CD4-positive, alpha-beta T cell treated with Interleukin-15 for 1 hour (primary cell): Measurements from ENCODE around the gene SCN3B.

Experiments
- DNase-seq: peaks from one replicate; pipeline ENCODE4 v3.0.0-alpha.2; 2020

Gene SCN3B

DNA sequence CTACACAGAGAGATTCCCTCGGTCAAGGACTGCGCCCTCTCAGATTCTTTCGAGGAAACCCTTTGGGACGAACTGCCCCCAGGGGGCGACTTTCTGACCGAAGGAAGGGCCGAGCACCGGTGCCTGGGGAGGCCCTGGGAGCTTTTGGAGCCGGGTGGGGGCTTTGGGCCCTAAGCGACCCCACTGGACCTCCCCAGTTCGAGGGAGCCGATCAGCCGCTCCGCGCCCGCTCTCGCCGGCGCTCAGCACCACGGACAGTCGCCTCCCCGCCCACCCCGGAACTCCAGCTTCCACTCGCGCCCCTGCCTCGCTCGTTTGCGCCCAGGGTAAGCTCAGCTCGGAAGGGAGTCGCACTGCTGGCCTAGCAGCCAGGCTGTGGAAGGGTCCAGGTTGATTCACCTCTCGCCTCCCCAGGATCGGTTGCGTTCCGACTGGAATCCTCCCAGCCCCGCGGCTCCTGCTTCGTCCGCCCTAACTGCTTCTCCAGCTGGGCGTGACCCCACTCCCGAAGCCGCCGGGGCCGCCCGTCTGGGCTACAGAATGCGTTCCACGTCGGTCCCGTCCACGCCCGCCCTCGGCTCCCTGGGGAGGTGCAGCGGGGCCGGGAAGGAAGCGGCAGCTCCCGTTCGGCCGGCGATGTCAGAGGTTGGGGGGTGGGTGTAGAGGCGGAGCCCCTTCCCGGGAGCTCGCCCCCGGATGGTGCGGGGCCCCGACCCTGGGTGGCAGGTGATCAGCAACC, 428 bp downstream of the SCN3B start:
- no peak for DNase-seq

DNA sequence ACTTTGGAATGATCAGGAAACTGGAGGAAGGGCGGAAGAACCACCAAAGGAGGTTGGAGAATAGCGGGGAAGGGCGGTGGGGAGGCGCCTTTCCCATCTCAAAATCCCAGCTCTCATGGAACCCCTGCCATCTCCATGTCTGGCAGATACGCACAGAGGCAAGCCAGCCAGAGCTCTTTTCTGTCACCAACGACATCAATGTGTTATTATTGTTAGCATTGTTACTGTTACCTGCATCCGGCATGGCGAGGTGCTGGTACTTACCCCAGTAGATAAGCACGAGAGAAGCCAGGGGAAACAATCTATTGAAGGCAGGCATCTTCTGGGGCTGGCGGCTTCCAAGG, 969 bp downstream of the SCN3B start:
- no peak for DNase-seq

DNA sequence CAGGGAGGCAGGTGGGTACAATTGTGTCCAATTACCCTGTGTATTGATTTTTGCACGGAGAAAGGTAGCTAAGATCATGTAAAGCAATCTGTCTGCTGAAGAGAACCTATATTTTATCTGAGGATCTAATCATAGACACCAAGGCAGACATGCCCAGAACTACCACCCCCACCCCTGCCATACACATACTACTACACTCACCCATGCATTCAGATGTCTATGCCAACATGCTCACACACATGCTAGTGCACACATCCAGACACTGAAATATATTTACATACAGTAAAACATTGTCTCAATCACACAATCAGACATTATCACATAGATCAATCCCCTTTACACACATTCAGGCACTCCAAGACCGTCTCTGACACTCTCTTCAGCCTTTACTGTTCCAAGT, 1.8 kb downstream of the SCN3B start:
- no peak for DNase-seq

DNA sequence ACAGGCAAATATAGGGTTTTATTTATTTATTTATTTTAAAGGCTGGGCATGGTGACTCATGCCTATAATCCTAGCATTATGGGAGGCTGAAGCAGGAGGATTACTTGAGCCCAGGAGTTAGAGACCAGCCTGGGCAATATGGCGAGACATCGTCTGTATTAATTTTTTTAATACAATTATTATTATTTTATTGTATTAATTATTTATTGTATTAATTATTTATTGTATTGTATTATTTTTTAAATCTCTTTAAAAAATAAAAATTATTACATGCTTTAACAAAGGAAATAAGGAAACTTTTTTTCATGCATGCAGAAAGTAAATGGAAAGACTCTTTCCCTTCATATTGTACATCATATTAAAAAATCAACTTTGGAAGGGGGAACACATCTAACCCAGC, 3.5 kb downstream of the SCN3B start:
- DNase-seq = no peak

DNA sequence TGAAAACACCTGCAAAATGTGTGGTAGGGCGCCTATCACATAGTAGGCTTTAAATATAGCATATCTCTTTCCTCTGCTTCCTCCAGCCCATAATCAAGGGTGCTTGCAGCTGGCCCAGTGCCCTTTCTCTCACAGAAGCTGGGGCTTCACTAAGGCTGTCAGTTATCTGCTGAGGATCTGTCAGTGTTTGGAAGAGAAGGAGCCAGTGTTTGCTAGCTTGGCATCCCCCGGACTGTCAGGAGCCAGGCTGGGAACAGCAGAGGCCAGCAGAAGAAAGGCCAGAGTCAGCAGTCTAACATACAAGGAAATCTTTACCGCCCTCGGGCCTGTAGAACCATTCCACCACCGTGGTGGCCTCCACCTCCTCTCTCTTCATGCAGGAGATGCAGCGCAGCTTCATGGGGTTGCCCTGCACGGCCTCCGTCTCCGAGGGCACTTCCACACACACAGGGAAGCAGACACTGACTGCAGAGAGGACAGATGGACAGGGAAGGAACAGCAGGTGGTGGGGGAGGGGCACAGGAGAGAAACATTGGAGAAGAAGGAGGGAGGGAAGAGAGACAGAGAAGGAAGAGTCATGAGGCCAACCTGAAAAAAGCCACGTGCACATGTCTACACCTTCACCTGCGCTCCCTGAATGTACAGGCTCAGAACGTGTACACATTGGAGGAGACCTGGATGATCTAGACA, 9.0 kb downstream of the SCN3B start:
- no peak for DNase-seq

DNA sequence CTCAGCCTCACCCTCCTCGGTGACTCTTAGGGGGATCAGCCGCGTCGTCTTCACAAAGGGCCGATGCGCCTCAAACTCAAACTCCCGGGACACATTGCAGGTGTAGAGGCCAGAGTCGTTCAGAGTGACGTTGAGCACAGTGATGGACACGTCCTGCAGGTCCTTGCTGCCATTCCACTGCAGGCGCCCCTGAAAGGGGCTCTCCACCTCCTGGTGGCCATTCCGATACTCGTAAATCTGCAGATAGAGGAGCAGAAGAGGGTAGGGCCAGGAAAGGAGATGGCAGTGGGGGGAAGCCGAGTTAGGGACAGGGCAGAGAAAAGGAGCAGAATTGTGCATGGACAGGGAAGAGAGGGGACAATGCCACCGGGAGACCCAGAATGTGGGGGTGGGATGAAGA, 12.0 kb downstream of the SCN3B start:
- DNase-seq = no peak

DNA sequence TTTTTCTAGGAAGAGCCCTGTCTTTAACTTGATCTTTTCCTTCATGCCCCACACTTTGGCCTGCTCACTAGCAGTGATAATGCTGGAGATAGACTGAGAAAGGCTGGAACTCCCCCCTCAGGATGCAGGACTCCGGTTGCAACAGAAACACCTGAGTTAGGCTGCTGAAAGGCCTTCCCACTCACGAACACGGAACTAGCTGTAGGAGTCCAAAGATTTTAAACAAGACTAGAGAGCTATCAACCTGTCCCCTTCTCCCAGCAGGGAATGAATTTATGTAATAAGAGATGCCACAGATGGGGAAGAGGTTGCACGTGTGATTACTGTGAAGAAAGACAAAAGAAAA, 13.0 kb downstream of the SCN3B start:
- DNase-seq = no peak

DNA sequence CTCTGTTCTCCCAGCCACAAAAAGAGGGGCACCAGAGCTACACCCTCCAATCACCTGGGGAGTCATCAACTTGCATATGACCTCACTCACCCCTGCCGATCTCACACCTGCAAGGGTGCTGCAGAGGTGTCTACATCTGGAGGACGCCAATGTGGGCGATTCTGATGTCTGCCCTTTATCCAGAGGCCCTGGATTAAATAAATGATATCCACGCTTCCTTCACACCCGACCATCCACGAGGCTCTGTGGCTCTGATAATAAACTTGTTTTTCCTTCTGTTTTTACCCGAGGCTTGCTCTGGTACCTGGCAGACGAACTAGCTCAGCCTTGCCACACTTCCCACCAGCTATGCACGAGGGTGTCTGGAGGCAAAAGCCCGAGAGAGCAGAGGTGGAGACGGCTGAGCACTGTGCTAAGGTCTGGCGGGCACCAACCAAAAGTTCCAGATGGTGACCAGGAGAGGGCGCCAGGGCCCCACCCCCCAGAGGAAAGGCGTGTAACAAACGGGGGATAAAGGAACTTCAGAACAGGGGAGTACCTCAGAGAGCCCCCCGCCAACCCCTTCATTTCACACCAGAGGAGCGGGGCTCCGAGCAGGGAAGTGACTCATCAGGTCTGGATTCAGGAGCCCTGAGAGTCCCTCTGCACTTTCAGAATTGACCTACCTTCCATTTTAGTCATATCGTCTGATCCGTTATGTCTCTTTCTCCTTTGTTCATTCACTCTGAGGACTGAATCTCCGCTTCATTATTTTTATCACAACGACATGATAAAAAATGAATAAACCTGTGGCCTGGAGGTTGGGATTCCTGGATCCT, 13.5 kb downstream of the SCN3B start:
- peak; percentile 26 for DNase-seq

DNA sequence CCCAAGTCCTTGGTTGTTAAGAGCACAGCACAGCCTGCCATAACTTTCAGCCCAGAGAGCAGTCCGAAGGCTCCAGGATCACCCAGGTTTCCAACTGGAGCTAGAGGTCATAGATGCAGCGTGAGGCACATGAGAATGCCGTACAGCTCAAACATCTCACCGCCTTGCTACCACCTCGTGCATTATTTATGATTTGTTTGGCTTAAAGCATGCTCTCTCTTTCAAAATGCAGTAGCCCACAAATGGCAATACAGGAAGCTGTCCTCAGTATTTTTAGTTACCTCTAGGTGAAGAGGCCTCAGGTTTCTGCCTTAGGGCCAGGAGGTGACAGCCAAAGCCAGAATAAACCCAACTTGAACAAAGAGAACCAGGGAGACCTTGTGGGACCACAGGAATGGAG, 14.4 kb downstream of the SCN3B start:
- no peak for DNase-seq

DNA sequence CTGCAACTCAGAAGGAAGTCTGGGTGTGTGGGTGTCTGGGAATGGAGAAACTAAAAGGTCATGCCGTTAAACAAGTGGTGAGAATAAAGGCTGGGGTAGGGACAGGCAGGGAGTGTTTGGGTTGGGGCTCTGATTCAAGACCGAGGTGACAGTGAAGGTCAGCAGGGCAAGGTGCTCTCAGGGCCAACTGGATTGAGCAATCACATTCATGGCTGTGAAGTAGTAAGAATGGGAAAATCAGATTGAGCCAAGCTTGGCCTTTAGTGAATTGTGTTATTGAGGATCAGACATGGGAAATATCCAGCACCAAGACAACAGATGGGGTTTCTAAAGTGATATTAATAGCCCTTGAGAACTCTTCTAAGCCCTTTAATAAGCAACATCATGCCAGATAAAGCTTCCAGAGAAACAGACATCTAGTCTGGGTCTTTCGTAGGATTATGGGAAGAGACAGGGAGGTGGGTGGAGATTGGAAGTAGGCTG, 24.3 kb downstream of the SCN3B start:
- DNase-seq = no peak

DNA sequence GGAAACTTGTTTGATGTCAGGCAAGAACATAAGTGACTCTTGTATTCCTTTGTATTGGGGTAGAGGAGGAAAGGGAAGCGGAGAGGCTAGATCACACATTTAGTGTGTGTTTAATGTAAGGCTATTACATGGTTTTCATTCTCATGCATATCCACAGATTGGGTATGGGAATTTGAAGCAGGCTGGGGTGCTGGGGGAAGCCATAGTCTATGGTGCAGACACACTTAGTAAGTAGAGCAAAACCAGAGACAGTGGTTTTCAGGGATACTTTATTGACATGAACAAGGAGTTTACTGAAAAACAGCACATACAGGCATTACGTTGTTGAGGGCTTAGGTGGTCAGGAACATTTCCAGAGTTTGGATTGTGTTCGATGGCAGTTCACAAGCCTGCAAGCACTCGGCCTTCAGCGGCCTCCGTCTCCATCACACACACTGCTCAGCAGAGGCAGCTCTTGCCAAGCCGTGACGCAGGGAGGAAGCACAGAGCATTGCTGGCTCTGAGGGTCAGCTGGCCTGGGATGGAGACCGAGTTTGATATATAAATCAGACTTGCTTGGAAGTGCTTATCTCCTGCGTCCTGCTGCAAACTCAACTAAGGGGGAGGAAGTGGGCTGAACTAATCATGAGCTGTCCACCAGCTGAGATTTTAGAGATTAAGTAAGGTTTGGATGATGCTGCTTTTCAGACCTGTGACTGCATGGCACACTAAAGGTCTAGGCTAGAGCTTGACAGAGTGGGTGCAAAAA, 25.3 kb downstream of the SCN3B start:
- DNase-seq = no peak

DNA sequence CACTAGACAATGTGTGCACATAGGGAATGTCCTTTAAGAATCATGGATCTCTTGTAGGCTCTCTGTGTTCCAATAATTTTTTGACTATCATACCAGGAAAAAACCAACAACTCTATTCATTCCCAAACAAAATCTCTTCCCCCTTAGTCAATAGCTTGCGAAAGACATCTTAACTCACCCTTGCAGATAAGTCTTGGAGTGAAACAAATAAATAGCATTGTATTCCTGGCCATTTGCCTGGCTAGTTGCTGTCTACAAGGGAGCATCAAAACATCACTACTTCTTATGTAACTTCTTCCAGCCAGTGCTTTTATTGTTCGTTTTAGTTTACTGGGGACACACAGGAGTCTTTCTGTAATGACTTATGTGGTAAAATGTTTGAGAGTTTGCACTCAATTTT, 29.4 kb downstream of the SCN3B start:
- no peak for DNase-seq

DNA sequence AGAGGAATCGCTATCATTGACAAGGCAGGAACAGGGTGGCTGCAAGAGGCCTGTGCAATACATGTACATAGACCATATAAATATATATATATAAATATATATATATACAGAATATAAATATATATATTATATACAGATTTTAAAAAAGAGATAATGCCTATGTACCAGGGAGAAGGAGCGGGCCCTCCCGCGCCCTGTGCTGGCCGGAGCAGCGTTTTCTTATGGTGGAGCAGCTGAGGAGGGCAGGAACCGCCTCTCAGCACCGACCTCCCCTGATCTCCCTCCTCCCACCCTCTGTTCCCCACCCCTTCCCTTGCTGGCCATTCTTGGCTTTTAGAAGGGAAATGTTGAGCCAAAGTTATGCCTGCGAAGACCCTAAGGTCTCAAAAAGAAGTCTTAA, 31.8 kb downstream of the SCN3B start:
- no peak for DNase-seq

DNA sequence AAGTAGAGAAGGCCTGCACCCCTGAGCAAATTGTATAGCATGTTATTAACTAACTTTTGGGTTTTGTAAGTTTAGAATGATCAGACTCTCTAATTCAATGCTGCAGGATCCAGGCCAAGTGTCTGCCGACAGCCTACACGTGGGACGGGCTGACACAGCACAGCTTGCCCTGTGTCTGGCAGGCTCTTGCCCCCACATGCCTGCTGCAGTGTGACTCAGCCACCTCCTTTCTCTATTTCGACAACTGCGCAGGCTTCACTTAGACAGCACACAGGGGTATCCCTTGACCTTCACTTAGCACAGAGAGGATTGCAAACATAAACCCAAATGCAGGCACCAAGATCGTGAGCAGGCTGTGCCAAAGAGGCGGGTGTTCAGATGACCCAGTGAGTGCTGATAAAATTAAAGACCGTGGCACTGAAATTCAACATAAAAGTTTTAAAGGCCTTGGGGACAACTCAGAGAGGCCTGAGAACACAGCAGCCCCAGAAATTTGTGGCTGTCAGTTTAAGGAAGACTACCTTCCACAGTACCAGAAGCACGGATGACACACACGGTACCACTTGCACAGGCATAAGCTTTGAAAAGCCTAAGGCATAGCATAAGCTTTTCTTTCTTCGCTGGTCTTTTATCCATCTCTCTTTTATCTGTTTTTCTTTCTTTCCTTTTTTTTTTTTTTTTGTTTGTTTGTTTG, 37.8 kb downstream of the SCN3B start:
- no peak for DNase-seq

DNA sequence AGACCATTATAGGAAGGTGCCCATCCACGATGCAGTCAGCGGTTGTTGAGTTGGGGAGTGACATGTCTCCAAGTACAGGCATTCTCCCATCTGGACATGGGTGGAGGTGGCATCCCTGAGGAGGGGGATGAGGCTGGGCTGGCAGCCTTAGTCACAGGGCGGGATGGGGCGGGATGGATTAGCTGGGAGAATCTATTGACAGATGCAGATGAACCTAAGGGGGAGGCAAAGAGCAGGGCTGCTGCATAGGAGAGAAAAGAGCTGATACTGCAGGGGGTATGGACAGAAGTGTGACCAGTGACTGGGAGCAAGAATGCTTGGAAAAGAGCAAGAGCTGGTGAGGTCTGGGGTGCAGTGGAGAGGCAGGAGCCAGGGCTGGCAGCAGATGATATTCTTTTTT, 42.7 kb downstream of the SCN3B start:
- no peak for DNase-seq

DNA sequence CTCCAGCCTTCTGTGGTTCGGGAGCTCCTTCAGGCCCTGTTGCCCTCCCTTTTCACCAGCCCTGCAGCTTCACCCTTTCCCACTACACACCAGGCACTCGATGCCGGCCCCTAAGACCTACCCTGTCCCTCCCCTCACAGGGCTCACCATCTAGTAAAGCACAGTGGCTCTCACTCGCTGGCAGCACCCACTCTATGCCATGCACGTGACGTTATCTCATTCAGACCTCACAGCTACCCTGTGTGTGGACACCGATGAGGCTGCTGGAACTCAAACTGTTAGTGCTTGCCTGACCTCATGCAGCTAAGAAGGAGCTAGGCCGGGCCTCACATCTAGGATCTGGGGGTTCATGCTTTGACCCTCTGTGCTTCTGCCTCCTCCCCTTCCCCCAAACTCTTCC, 45.5 kb downstream of the SCN3B start:
- DNase-seq = no peak

DNA sequence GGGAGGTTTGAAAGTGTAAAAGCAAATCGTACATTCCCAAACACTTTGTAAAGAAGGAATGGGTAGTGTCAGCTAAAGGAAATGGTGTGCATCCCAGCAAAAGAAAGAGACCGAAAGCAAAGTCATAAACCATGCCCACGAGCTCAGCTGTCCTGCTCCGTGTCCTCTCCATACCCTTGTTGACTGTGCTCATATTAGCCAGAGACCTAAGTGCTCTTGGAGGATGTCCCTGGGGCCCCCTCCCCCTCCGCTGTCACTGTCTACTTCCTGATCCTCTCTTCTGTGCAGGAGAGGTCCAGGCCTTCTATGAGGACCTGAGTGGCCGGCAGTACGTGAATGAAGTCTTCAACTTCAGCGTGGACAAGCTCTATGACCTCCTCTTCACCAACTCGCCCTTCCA, 46.1 kb downstream of the SCN3B start:
- no peak for DNase-seq

DNA sequence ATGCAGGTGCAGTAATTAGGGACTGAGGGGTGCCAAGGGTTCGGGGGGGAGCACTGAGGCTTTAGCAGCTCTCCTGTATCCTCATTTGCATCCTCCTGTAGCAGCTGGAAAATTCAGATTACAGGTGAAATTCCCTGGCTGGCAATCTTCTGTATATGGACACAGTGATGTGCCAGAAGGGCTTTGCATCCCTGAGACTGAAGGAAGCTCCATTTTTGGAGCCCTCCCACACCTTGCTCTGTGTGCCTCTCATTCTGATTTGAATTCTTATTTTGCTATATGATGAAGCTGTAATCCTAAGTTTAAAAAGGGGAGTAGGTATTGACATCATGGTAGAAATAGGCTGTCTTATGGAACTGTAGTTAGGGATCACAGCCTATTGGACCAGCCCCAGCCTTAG, 46.6 kb downstream of the SCN3B start:
- DNase-seq = no peak

DNA sequence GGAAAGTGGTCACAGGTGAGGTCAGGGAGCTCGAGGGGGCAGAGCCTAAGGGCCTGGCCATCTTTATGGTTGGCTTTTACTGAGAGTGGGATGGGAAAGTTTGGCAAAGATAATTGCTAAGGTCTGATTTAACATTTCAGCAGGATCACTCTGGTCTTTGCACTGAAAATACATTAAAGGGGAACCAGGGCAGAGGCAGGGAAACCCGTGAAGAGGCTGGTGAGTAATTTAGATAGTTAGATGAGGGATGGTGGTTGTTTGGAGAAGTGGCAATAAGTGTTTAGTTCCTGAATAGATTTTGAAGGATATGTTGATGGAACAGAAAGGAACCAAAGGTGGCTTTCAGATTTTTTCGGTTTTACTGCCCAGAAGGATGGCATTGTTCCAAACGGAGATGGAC, 50.8 kb downstream of the SCN3B start:
- no peak for DNase-seq

DNA sequence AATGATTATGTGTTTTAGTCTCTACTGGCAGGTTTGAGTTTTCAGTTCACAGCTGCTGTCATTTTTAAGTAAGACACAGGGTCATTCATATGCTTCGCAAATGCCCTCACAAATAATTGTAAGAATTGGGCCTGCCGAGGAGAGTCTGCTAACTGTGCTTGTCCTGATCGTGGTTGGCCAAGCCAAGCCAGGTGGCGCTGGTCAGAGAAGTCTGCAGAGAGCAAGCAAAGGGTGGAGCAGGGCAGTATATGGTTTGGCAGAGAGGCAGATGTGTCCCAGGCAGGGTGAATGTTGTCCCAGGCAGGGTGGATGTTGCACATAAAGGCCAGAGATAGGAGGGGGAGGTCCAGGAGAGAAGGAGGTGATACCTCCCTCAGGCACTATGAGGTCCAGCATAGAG, 52.7 kb downstream of the SCN3B start:
- DNase-seq = no peak

DNA sequence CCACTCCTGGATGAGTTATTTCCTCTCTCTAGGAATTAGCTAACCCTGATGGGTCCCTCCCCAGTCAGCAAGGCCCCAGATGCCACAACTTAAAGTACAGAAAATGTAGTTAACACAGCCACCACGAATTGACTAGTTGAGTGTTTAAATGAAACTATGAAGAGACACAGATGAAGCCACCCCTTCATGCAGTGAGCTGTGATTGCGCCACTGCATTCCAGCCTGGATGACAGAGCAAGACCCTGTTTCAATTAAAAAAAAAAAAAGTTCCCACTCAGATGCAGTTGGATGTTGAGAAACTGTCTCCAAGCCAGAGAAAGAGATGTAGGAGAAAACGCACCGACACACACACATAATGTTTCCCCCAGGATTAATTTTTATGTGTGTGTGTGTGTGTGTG, 53.3 kb downstream of the SCN3B start:
- DNase-seq = no peak

DNA sequence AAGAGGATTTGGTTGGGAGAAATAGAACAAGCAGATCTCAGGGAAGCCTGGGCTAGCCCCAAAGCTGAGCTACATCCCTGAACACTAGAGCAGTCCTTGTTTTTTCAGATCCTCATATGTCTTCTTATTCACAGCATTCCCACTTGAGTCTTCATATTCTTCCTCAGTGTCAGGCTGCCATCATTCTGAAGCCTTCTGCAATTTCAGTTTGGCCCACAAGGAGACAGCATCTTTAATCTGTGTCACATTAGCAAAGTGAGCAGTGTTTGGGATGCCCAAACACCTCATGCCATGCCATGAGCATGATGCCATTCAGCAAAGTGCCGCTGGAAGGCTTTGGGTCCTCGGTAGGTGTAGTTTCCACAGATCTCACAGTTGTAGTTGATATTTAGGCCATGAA, 56.6 kb downstream of the SCN3B start:
- no peak for DNase-seq

DNA sequence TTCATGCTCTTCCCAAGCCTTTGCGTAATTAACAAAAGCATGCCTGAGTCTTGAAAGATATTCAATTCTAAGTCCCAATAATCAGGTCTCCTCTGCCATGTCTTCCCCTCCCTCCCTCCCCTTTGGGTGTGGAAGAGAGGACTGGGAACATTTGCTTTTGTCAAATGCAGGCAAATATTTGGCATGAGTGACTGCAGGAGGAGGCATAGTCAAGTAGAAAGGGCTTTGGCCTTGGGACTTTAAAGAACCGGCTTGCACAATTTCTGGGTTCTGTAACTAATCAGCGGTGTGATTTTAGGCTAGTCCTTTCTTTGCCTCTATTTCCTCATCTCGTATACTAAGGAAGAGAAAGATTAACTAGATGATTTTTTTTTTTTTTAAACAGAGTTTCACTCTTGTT, 59.5 kb downstream of the SCN3B start:
- no peak for DNase-seq
